GM10248 (cell line): ENCODE results near the gene P3H1.

Experiments used
- CTCF ChIA-PET: fragments of 300-600 bp; sonication (Branson Sonifier 250); formaldehyde crosslinking; extraction: SDS; loops from one replicate; lab custom pipeline; 2021; ENCODE audit warnings: antibody characterized with exemption; lab: Yijun Ruan, JAX
- POLR2A ChIA-PET: fragments of 350-650 bp; sonication (Branson Sonifier 250); formaldehyde crosslinking; extraction: SDS; loops from one replicate; lab custom pipeline; 2020; ENCODE audit warnings: antibody characterized with exemption; lab: Yijun Ruan, JAX
- DNase-seq: peaks from one replicate; pipeline ENCODE4 v3.0.0; 2012; ENCODE audit errors: extremely low spot score
- TF ChIP-seq, protein P1 (sequence below): IDR thresholded peaks from 2 replicates; pipeline ENCODE4 v1.5.1; 2012; ENCODE audit warnings: mild to moderate bottlenecking, low read depth; ENCODE audit errors: extremely low read depth, missing control alignments, control extremely low read depth

Gene P3H1

GRCh38 chr1:42739753-42740700 lies 26.8 kb downstream of the P3H1 start, which contains the start of gene CLDN19:
TSS of gene CLDN19 (minus strand) at chr1:42740236. CDS start at chr1:42740063, 173 bp downstream.
- POLR2A ChIA-PET, result no interaction called here

GRCh38 chr1:42738678-42739226 lies 28.1 kb downstream of the P3H1 start:
- ChIA-PET POLR2A (no interaction called here), CTCF (interaction anchor here (1.4 to 2.1 kb wide), 2 partner anchors 8 to 335 kb away, joined by 4 to 5 read pairs; no protein-coding TSS in a partner anchor)
- no peak for DNase-seq
- TF ChIP-seq, protein P1, sequence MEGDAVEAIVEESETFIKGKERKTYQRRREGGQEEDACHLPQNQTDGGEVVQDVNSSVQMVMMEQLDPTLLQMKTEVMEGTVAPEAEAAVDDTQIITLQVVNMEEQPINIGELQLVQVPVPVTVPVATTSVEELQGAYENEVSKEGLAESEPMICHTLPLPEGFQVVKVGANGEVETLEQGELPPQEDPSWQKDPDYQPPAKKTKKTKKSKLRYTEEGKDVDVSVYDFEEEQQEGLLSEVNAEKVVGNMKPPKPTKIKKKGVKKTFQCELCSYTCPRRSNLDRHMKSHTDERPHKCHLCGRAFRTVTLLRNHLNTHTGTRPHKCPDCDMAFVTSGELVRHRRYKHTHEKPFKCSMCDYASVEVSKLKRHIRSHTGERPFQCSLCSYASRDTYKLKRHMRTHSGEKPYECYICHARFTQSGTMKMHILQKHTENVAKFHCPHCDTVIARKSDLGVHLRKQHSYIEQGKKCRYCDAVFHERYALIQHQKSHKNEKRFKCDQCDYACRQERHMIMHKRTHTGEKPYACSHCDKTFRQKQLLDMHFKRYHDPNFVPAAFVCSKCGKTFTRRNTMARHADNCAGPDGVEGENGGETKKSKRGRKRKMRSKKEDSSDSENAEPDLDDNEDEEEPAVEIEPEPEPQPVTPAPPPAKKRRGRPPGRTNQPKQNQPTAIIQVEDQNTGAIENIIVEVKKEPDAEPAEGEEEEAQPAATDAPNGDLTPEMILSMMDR, result no peak

More at GRCh38 chr1:42739753-42740700, 26.8 kb downstream of the P3H1 start, which contains the start of gene CLDN19:
- no peak for DNase-seq
- CTCF ChIA-PET, result no interaction called here
- TF ChIP-seq, protein P1, result no peak

DNA sequence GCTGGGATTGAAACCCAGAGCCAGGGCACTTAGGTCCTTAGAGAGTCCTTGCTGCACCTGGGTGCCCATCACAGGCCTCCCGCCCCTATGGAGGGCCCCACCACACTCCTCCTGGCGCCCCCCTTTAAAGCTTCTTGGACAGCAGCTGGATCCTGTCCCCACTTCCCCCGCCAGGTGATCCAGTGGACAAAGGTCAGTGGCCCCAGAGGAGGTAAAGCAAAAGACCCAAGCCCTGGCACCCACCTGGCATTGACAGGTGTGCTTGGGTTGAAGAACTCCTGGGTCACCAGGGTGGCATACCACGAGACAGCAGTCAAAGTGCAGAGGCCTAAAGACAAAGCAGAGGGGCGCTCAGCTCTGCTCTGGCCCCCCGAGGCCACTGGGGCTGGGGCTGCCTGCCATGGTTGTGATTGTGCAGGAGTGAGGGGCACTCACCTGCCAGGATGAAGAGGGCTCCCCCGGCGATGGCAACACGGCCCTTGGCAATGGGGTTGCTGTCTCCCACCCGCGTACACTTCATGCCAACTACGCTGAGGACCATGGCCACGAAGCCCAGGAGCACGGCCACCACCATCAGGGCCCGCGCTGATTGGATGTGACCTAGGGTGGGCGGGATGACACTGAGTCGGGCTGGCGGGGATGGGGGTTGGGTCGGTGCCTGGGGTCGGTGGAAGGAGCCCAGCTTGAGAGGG lies 28.7 kb downstream of the P3H1 start:
- ChIA-PET CTCF (interaction anchor here (1.4 to 2.1 kb wide), 2 partner anchors 9 to 335 kb away, joined by 4 to 5 read pairs; no protein-coding TSS in a partner anchor), POLR2A (no interaction called here)
- TF ChIP-seq, protein P1, result no peak
- DNase-seq, result no peak

- POLR2A ChIA-PET, result interaction anchor here (0.9 kb wide), 1 partner anchor 8 kb away, joined by 3 read pairs; no protein-coding TSS in a partner anchor
- DNase-seq, result peak; percentile 57
- TF ChIP-seq, protein P1, result peak; percentile 21
- CTCF ChIA-PET, result interaction anchor here (0.5 to 2.1 kb wide), 3 partner anchors 10 to 336 kb away, joined by 3 to 5 read pairs (median 3); no protein-coding TSS in a partner anchor
Observed at GRCh38 chr1:42737257-42737656, 29.6 kb downstream of the P3H1 start.

- CTCF ChIA-PET, result interaction anchor here (0.5 to 2.4 kb wide), 4 partner anchors 10 to 337 kb away, joined by 3 to 6 read pairs (median 4); no protein-coding TSS in a partner anchor
Observed at GRCh38 chr1:42736571-42737200, 30.1 kb downstream of the P3H1 start.

More at GRCh38 chr1:42736571-42737200, 30.1 kb downstream of the P3H1 start:
- POLR2A ChIA-PET, result interaction anchor here (0.9 kb wide), 1 partner anchor 9 kb away, joined by 3 read pairs; no protein-coding TSS in a partner anchor
- TF ChIP-seq, protein P1, result no peak
- DNase-seq, result no peak
